BLaER1 treated with 17β-estradiol and CSF1 and Interleukin-3, amounts not matched to agents 10 nM and 100 nM (cell line): ENCODE measurements around the gene E4F1.

ENCODE experiments used
- H3K27ac ChIP-seq, 11 experiments: shearing (Covaris generic); formaldehyde crosslinking; 2 replicates each; pipeline ENCODE4 v1.8.1; 2022
- H3K27me3 ChIP-seq, 11 experiments: shearing (Covaris generic); formaldehyde crosslinking; 2 replicates each; pipeline ENCODE4 v1.8.1; 2022
- H3K36me3 ChIP-seq, 11 experiments: shearing (Covaris generic); formaldehyde crosslinking; 2 replicates each; pipeline ENCODE4 v1.8.1; 2022
- H3K4me1 ChIP-seq, 10 experiments: shearing (Covaris generic); formaldehyde crosslinking; 2 replicates each; pipeline ENCODE4 v1.8.1; 2022
- H3K4me2 ChIP-seq, 11 experiments: shearing (Covaris generic); formaldehyde crosslinking; 2 replicates each; pipeline ENCODE4 v1.8.1; 2022
- H3K4me3 ChIP-seq, 10 experiments: shearing (Covaris generic); formaldehyde crosslinking; 2 replicates each; pipeline ENCODE4 v1.8.1; 2022
- H3K9ac ChIP-seq, 11 experiments: shearing (Covaris generic); formaldehyde crosslinking; 2 replicates each; pipeline ENCODE4 v1.8.1; 2022
- H3K9me3 ChIP-seq, 11 experiments: shearing (Covaris generic); formaldehyde crosslinking; replicated peaks in 1 of 11; 2 replicates each; pipeline ENCODE4 v1.8.1; 2022
- H4K20me1 ChIP-seq, 11 experiments: shearing (Covaris generic); formaldehyde crosslinking; 2 replicates each; pipeline ENCODE4 v1.8.1; 2022
- Cebpa-rat ChIP-seq, 11 experiments: shearing (Covaris generic); IDR thresholded peaks; 2 replicates each; pipeline ENCODE4 v1.8.1; 2022

E4F1 gene

DNA sequence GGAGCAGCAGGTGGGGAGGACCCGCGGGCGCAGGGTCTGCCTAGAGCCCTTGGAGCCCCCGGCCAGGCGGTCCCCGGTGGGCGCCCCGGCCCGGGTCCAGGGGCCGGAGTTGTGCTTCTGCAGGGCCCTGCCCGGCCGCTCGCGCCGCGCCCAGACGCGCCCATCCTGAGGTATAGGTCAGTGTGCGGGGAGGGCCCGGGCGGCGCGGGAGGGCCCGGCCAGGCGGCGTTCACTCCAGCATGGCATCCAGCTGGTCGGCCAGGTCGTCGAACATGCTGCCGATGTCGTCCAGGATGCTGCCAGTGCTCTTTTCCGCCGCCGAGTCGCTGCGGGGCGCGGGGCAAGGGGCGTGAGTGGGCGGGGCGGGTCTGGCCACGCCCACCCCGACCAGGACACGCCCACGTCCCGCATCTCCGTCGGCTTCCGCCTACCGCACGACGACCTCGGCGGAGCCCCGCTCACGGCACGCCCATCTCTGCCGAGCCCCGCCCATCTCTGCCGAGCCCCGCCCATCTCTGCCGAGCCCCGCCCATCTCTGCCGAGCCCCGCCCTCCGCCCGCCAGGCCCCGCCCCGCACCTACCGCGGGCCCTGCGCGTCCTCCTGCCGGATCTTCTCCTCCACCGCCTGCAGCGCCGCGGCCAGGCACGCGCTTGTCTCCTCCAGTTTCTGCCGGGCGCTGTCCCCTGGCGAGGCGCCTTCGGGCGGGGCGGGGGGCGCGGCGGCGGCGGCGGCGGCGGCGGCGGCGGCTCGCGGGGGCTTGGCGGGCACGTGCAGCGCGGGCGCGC lies 44.9 kb upstream of the E4F1 start:
- H3K27ac ChIP-seq: no peak overlapping the region
- H3K4me3 ChIP-seq: no peak overlapping the region
- no peak for TF ChIP-seq Cebpa-rat (IDR thresholded peaks at IDR 0.05)
- H3K4me2 ChIP-seq: no peak overlapping the region
- H3K27me3 ChIP-seq: no peaks in the 10 kb centered on the region; a peak in 1 of 22 replicates
- peaks cover 0 to 89% (median 47%) of the 10 kb centered on the region in 11 experiments; a peak in 17 of 22 replicates for H4K20me1 ChIP-seq
- H3K36me3 ChIP-seq: peaks cover 48 to 55% (median 48%) of the 10 kb centered on the region in 11 experiments
- H3K9ac ChIP-seq: no peak overlapping the region
- peaks cover 0 to 14% (median 6%) of the 10 kb centered on the region in 11 experiments; a peak in 11 of 22 replicates for H3K9me3 ChIP-seq
- H3K4me1 ChIP-seq: peaks cover 14 to 33% (median 24%) of the 10 kb centered on the region in 10 experiments; a peak in 19 of 20 replicates

DNA sequence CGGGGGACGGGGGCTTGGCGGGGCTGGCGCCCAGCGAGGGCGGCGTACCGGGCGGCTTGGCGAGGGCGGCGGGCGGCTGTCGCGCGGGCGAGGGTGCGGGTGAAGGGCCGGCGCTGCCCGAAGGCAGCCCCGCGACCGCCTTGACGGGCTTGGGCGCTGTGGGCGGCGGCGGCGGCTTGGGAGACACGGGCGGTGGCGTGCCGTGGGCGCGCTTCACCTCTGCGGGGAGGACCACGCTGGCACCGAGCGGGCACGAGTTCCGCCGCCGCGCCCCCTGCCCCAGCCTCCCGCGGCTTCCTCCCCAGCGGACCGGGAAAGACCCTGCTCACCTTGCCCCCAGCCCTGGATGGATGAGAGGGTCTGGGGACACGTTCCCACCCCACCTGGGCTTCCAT lies 44.3 kb upstream of the E4F1 start:
- no peaks in the 10 kb centered on the region; a peak in 1 of 22 replicates for H3K27me3 ChIP-seq
- H3K9me3 ChIP-seq: peaks cover 0 to 14% (median 6%) of the 10 kb centered on the region in 11 experiments; a peak in 11 of 22 replicates
- H4K20me1 ChIP-seq: peaks cover 0 to 92% (median 51%) of the 10 kb centered on the region in 11 experiments; a peak in 17 of 22 replicates
- no peak overlapping the region for H3K9ac ChIP-seq
- no peak overlapping the region for H3K4me3 ChIP-seq
- no peak overlapping the region for H3K4me2 ChIP-seq
- H3K4me1 ChIP-seq: peaks cover 19 to 39% (median 30%) of the 10 kb centered on the region in 10 experiments; a peak in 19 of 20 replicates
- peaks cover 43 to 50% (median 44%) of the 10 kb centered on the region in 11 experiments for H3K36me3 ChIP-seq
- H3K27ac ChIP-seq: no peak overlapping the region
- TF ChIP-seq Cebpa-rat (IDR thresholded peaks at IDR 0.05): no peak

DNA sequence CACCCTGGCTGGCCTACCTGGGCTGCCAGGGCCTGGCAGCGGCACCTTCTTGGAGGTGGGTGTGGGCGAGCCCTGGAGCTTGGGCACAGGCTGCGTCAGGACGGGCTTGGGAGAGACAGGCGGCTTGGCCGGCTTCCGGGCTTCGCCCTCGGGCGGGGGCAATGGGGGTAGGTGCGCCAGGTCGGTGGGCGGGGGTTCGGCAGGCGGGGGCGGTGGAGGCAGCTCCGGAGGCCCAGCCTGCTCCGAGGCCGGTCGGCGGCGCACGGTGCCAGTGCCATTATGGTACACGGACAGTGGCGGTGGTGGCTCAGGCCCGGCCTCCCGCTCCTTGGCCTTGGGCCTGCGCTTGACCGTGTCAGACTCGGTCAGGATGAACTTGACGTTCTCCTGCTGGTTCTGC lies 43.8 kb upstream of the E4F1 start:
- no peak for TF ChIP-seq Cebpa-rat (IDR thresholded peaks at IDR 0.05)
- H4K20me1 ChIP-seq: peaks cover 0 to 92% (median 51%) of the 10 kb centered on the region in 11 experiments; a peak in 17 of 22 replicates
- H3K4me2 ChIP-seq: no peak overlapping the region
- H3K27ac ChIP-seq: no peak overlapping the region
- H3K9me3 ChIP-seq: peaks cover 0 to 14% (median 6%) of the 10 kb centered on the region in 11 experiments; a peak in 11 of 22 replicates
- H3K27me3 ChIP-seq: no peaks in the 10 kb centered on the region; a peak in 1 of 22 replicates
- no peak overlapping the region for H3K4me3 ChIP-seq
- no peak overlapping the region for H3K9ac ChIP-seq
- H3K4me1 ChIP-seq: peaks cover 19 to 44% (median 34%) of the 10 kb centered on the region in 10 experiments; a peak in 19 of 20 replicates
- H3K36me3 ChIP-seq: peaks cover 38 to 46% (median 39%) of the 10 kb centered on the region in 11 experiments

DNA sequence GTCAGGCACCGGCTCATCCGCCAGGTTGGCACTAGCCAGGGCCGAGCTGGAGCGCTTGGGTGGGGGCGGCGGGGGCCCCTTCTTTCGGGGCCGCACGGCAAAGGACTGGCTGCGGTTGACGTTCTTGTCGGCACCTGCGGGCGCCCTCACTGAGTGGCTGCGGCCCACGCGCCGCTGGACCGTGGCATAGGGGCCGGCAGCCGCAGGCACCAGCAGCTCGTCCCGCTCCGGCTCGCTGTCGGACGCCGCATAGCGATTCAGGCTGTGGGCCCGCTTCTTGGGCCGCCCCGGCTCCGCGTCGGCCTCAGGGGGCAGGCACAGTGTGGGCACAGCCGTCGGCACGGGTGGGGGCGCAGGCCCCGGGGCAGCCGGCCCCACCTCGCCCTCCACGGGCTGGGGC lies 42.9 kb upstream of the E4F1 start:
- H3K27ac ChIP-seq: no peak overlapping the region
- peaks cover 19 to 51% (median 39%) of the 10 kb centered on the region in 10 experiments; a peak in 19 of 20 replicates for H3K4me1 ChIP-seq
- no peak overlapping the region for H3K9ac ChIP-seq
- H4K20me1 ChIP-seq: peaks cover 0 to 92% (median 46%) of the 10 kb centered on the region in 11 experiments; a peak in 16 of 22 replicates
- no peak for TF ChIP-seq Cebpa-rat (IDR thresholded peaks at IDR 0.05)
- peaks cover 30 to 37% (median 30%) of the 10 kb centered on the region in 11 experiments for H3K36me3 ChIP-seq
- H3K9me3 ChIP-seq: peaks cover 0 to 14% (median 6%) of the 10 kb centered on the region in 11 experiments; a peak in 11 of 22 replicates
- no peak overlapping the region for H3K4me3 ChIP-seq
- H3K27me3 ChIP-seq: no peaks in the 10 kb centered on the region; a peak in 1 of 22 replicates
- H3K4me2 ChIP-seq: no peak overlapping the region

DNA sequence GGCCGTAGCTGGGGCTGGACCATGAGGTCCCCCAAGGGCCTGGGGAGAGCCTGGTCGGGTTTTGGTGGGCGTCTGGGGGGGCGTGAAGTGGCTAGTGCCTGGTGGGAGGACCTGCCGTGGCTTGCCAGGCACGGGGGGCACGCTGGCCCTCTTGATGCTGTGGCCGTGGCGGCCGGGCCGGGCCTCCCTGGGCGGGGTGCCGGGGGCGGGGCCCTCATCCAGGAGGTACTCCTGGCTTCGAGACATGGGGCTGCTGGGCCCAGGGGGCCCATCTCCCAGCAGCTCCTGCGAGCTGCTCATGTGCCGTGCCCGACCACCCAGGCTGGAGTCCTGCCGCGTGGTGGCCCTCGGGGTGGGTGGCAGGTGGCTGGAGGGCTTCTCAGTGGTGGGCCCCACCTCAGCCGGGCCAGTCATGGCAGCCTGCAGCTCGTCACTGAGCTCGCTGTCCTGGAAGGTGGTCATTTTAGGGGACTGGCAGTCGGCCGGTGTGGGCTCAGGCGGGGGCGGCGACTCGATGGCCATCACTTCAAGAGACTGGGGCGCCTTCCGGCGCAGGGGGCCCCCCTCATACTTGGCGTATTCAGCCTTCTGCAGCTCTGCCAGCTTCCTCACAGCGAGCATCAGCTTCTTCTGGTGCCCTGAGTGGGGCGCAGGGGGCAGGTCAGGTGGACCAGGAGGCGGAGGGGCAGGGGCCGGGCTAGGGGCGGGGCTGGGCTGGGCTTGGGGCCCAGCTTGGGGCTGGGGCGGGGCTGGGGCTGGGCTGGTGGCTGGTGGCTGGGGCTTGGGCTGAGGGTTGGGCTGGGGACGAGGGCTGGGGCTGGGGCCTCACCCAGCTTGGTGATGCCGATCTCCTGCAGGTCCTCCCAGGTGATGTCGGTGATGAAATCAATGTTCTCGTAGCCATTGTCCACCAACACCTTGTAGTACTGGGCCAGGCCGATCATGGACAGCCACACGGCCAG lies 42.1 kb upstream of the E4F1 start:
- Histone ChIP-seq H3K36me3 (peaks cover 22 to 29% (median 23%) of the 10 kb centered on the region in 11 experiments), H3K4me3 (no peak overlapping the region), H4K20me1 (peaks cover 0 to 92% (median 39%) of the 10 kb centered on the region in 11 experiments; a peak in 16 of 22 replicates), H3K27ac (peak overlapping the region in 3 of 11 experiments; percentile 45 to 60 (median 59); a peak in 2 of 22 replicates), H3K27me3 (no peaks in the 10 kb centered on the region; a peak in 1 of 22 replicates), H3K9ac (peak overlapping the region in 3 of 11 experiments; percentile 39 to 51 (median 42); a peak in 4 of 22 replicates), H3K4me2 (peak overlapping the region in 9 of 11 experiments; percentile 8 to 93 (median 86); a peak in 18 of 22 replicates), H3K9me3 (peaks cover 0 to 14% (median 6%) of the 10 kb centered on the region in 11 experiments; a peak in 11 of 22 replicates), H3K4me1 (peaks cover 19 to 53% (median 40%) of the 10 kb centered on the region in 10 experiments; a peak in 19 of 20 replicates)
- no peak for TF ChIP-seq Cebpa-rat (IDR thresholded peaks at IDR 0.05)

DNA sequence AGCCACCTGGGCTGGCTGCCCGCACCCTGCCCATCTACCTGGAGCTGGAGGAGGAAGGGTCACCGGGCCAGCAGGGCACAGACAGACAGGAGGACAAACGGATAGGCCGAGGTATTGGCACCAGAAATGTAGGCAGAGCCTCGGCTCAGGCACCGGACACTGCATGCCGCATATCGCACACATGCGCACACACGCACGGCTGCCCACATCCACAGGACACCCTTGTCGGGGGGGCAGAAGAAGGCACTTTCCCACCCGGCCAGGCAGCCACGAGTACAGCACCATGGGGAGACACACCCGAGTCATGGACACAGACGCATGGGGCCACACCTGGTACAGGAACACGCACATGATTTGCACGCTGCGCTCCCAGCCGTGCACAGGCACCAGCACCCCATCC lies 41.4 kb upstream of the E4F1 start:
- Histone ChIP-seq H3K9ac (peak overlapping the region in 6 of 11 experiments; percentile 22 to 61 (median 40); a peak in 7 of 22 replicates), H3K4me3 (no peak overlapping the region), H3K4me1 (peaks cover 19 to 53% (median 40%) of the 10 kb centered on the region in 10 experiments; a peak in 19 of 20 replicates), H3K4me2 (peak overlapping the region in 10 of 11 experiments; percentile 8 to 93 (median 84); a peak in 18 of 22 replicates), H3K36me3 (peaks cover 16 to 23% (median 16%) of the 10 kb centered on the region in 11 experiments), H3K9me3 (peaks cover 0 to 14% (median 6%) of the 10 kb centered on the region in 11 experiments; a peak in 11 of 22 replicates), H3K27ac (peak overlapping the region in 6 of 11 experiments; percentile 39 to 60 (median 48); a peak in 7 of 22 replicates), H3K27me3 (no peaks in the 10 kb centered on the region; a peak in 1 of 22 replicates), H4K20me1 (peaks cover 0 to 87% (median 37%) of the 10 kb centered on the region in 11 experiments; a peak in 16 of 22 replicates)
- no peak for TF ChIP-seq Cebpa-rat (IDR thresholded peaks at IDR 0.05)

DNA sequence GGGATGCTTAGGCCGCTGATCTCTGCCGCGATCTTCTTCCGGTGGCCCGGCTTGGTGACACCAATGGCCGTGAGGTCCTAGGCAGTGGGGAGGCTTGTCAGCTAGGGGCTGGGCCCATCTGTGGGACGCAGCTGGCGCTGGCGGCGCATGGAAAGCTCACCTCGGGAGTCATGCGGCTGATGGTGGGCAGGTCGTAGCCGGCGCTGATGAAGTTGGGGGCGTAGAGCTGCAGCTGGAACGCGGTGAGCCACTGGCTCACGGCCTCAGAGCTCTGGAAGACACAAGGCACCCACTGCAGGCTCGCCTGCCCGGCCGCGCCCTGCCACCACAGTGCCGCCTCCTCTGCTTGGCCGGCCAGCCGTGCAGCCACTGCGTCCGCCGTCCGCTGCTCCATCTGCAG lies 39.7 kb upstream of the E4F1 start:
- Histone ChIP-seq H4K20me1 (peaks cover 0 to 76% (median 37%) of the 10 kb centered on the region in 11 experiments; a peak in 16 of 22 replicates), H3K36me3 (peaks cover 0 to 6% (median 0%) of the 10 kb centered on the region in 11 experiments; a peak in 3 of 22 replicates), H3K9me3 (no peaks in the 10 kb centered on the region), H3K27ac (peak overlapping the region in 7 of 11 experiments; percentile 21 to 70 (median 47); a peak in 13 of 22 replicates), H3K4me2 (peak overlapping the region; percentile 70 to 93 (median 86)), H3K4me3 (peak overlapping the region in 7 of 10 experiments; percentile 19 to 57 (median 42); a peak in 9 of 20 replicates), H3K9ac (peak overlapping the region in 8 of 11 experiments; percentile 29 to 66 (median 47); a peak in 13 of 22 replicates), H3K4me1 (peaks cover 19 to 53% (median 40%) of the 10 kb centered on the region in 10 experiments; a peak in 19 of 20 replicates), H3K27me3 (no peaks in the 10 kb centered on the region; a peak in 1 of 22 replicates)
- TF ChIP-seq Cebpa-rat (IDR thresholded peaks at IDR 0.05): no peak
